ENCODE results near the gene HM13.

DNA sequence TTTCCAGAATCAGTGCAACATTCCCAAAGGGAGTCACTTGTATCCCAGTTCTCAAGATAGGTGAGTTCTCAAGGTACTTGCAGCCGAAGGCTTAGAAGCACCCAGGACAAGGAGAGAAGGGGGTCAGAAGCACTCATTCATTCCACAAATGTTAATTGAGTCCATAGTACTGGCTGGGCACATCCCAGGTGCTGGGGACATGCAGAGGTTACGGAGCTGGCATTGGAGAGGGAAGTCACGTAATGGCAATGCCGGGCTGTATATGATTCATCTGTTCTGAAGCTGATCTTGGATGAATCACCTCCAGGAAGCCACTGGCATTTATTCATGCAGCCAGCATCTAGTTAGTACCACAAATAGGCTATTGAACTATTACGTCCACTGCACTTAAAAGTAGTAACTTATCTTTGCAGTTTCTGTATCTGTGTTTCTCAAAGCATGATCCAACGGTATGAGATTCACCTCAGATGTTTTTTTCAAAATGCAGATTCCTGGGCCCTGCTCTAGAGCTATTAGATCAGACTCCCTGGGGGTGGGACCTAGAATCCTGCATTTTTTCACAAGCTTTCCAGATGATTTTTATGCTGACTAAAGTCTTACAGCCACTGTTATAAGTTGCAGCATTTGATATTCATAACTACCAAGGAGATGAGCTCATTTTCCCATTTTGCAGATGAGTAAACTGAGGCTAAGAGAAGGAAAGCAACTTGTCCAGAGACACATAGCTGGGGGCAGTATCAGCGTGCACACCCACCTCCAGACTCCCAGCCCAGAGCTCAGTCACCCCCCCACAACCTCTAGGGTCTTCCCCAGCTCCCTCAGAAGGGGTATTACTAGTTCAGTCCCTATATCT is 46.7 kb downstream of the HM13 start:
- no peak for TF ChIP-seq RAD21 (conservative IDR thresholded peaks at IDR 0.05 in 1 of 2, IDR thresholded peaks at IDR 0.05 in 1 of 2)
- TF ChIP-seq CBX2 (IDR thresholded peaks at IDR 0.05; ENCODE audit: borderline replicate concordance, low read depth): no peak
- no peak for TF ChIP-seq CTCF (IDR thresholded peaks at IDR 0.05)
- TF ChIP-seq JUN (IDR thresholded peaks at IDR 0.05): no peak; a peak in 4 of 5 replicates
- no peak for TF ChIP-seq PHF8 (IDR thresholded peaks at IDR 0.05; ENCODE audit: borderline replicate concordance, low read depth)
- TF ChIP-seq POLR2A (IDR thresholded peaks at IDR 0.05; ENCODE audit: low read length): no peak
- TF ChIP-seq BHLHE40 (IDR thresholded peaks at IDR 0.05; ENCODE audit: low read depth, low read length): no peak
- TF ChIP-seq SREBF2 (IDR thresholded peaks at IDR 0.05): no peak

Measured in A549 (cell line).